ENCODE data around the gene RCBTB1. TPM values are rescaled to one million over a fixed set of nuclear protein-coding genes. Genes with fewer than 3 reads are reported as not detected.
A peak's percentile ranks its signal among the peaks of the same experiment; 100 is the strongest.
"Not testable (repeated sequence)": the region's sequence is repeated elsewhere in the genome, so short reads cannot be mapped to it uniquely, and the experiment has no call there.

Gene RCBTB1
- total and polyA plus RNA-seq, 12 donors: 6.1 to 23.5 (median 18.2) TPM

DNA sequence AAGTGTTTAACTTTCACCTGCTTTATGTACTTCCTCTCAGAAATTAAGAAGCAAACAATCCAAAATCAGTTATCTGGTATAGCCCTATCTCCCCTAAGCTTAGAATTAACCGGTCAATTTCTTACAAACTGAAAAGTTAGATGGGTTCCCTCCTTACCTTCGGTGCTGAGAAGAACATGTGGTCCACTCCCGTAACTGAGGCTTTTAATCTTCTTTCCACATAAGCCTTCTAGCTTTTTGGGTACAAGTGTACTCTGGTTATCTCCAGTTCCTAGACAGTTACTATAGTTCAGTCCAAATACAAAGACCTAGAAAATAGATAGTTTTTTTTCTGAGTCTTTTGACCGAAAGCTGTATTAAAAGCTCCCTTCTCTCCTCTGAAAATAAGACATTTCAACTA, 18.9 kb downstream of the RCBTB1 start:
- no peaks in the 10 kb centered on the region for H3K27me3 ChIP-seq
- H3K36me3 ChIP-seq: peaks cover 0 to 36% (median 4%) of the 10 kb centered on the region in 9 donors
- TF ChIP-seq, protein P1, sequence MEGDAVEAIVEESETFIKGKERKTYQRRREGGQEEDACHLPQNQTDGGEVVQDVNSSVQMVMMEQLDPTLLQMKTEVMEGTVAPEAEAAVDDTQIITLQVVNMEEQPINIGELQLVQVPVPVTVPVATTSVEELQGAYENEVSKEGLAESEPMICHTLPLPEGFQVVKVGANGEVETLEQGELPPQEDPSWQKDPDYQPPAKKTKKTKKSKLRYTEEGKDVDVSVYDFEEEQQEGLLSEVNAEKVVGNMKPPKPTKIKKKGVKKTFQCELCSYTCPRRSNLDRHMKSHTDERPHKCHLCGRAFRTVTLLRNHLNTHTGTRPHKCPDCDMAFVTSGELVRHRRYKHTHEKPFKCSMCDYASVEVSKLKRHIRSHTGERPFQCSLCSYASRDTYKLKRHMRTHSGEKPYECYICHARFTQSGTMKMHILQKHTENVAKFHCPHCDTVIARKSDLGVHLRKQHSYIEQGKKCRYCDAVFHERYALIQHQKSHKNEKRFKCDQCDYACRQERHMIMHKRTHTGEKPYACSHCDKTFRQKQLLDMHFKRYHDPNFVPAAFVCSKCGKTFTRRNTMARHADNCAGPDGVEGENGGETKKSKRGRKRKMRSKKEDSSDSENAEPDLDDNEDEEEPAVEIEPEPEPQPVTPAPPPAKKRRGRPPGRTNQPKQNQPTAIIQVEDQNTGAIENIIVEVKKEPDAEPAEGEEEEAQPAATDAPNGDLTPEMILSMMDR (IDR thresholded peaks at IDR 0.05): no peak
- peaks cover 0 to 10% (median 1%) of the 10 kb centered on the region in 9 donors for H3K4me1 ChIP-seq
- DNase-seq (no peak), ATAC-seq (no peak)
- no peak overlapping the region for H3K4me3 ChIP-seq
- intact Hi-C loops (cut with DNase I): no loop called here
- no peaks in the 10 kb centered on the region for H3K9me3 ChIP-seq
- no peak overlapping the region for H3K27ac ChIP-seq
- WGBS, 2 donors: 90 to 96% methylated on average over 4 of the region's 4 CpGs

DNA sequence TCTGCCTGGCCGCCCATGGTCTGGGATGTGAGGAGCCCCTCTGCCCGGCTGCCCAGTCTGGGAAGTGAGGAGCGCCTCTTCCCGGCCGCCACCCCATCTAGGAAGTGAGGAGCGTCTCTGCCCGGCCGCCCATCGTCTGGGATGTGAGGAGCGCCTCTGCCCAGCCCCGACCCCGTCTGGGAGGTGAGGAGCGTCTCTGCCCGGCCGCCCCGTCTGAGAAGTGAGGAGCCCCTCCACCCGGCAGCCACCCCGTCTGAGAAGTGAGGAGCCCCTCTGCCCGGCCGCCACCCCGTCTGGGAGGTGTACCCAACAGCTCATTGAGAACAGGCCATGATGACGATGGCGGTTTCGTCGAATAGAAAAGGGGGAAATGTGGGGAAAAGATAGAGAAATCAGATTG, 19.9 kb downstream of the RCBTB1 start:
- intact Hi-C loops (cut with DNase I); DNase-seq; H3K4me3 ChIP-seq; ATAC-seq; H3K27ac ChIP-seq; H3K9me3 ChIP-seq; H3K27me3 ChIP-seq: not testable (repeated sequence)
- WGBS, 2 donors: 97 to 100% methylated on average over 19 to 21 of the region's 25 CpGs
- Histone ChIP-seq H3K36me3 (peaks cover 0 to 43% (median 4%) of the 10 kb centered on the region in 9 donors), H3K4me1 (peaks cover 0 to 15% (median 6%) of the 10 kb centered on the region in 9 donors)

DNA sequence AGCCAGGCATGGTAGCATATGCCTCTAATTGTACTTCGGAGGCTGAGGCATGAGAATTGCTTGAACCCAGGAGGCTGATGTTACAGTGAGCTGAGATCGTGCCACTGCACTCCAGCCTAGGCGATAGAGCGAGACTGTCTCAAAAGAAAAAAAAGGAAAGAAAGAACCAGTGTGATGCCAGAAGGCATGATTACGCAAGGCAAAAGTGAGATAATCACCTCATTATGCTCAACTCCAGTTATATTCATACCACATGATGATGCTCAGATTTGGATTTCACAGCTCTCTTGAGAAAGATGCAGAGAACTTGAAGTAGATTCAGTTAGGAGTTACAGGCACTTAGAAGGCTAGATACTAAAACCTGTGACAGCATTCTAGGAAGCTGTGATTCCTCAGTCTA, 21.8 kb downstream of the RCBTB1 start:
- ATAC-seq (no peak), DNase-seq (no peak)
- Histone ChIP-seq H3K36me3 (peaks cover 0 to 62% (median 15%) of the 10 kb centered on the region in 9 donors), H3K27ac (no peak overlapping the region), H3K4me1 (peaks cover 0 to 17% (median 4%) of the 10 kb centered on the region in 9 donors), H3K27me3 (no peaks in the 10 kb centered on the region), H3K9me3 (no peaks in the 10 kb centered on the region), H3K4me3 (no peak overlapping the region)
- WGBS, 2 donors: 78 to 87% methylated on average over 5 of the region's 5 CpGs
- TF ChIP-seq, protein P1 (IDR thresholded peaks at IDR 0.05): no peak
- intact Hi-C loops (cut with DNase I): no loop called here

DNA sequence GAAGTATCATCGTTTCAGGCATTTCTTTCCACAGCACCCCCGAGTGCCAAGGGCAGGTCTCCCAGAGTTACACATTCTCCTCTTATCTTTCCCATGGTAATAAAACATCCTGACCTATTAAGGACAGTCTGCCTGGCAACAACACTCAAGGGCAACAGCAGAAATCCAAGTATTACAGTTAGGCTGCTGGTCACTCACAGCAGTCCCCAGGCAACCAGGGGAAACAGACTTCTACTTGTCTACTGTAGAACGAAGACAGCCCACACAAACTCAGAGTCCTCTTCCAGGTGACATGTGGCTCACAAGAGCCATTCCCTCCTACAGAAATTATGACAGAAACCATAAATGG, 24.3 kb downstream of the RCBTB1 start:
- Histone ChIP-seq H3K4me3 (no peak overlapping the region), H3K4me1 (peaks cover 0 to 14% (median 4%) of the 10 kb centered on the region in 9 donors), H3K27me3 (no peaks in the 10 kb centered on the region), H3K27ac (peak overlapping the region in 7 of 10 donors; percentile 8 to 76 (median 59)), H3K9me3 (no peaks in the 10 kb centered on the region), H3K36me3 (peaks cover 0 to 75% (median 11%) of the 10 kb centered on the region in 9 donors)
- ATAC-seq: peak; percentile 83 to 96 (median 90)
- WGBS, 2 donors: 29 to 39% methylated on average over 3 of the region's 3 CpGs
- peak in 1 of 2 donors; percentile 39 for DNase-seq
- TF ChIP-seq, protein P1 (IDR thresholded peaks at IDR 0.05): no peak
- intact Hi-C loops (cut with DNase I): no loop called here

GRCh38 chr13:49560270-49561061, 24.9 kb downstream of the RCBTB1 start:
- H3K4me3 ChIP-seq: no peak overlapping the region
- peaks cover 0 to 76% (median 11%) of the 10 kb centered on the region in 9 donors for H3K36me3 ChIP-seq
- H3K27ac ChIP-seq: peak overlapping the region in 7 of 10 donors; percentile 8 to 76 (median 59)
- H3K9me3 ChIP-seq: no peaks in the 10 kb centered on the region
- WGBS, 2 donors: 36 to 54% methylated on average over 10 of the region's 10 CpGs
- ATAC-seq: peak; percentile 18 to 61 (median 42)
- no peak for DNase-seq
- no peaks in the 10 kb centered on the region for H3K27me3 ChIP-seq
- peaks cover 0 to 14% (median 4%) of the 10 kb centered on the region in 9 donors for H3K4me1 ChIP-seq
- intact Hi-C loops (cut with DNase I): no loop called here
- TF ChIP-seq, protein P1 (IDR thresholded peaks at IDR 0.05): peak in 6 of 9 donors; percentile 8 to 46 (median 30)

Measured in heart right ventricle (tissue), 16 donors.